ENCODE results near the gene CHAT.

The CHAT gene

DNA sequence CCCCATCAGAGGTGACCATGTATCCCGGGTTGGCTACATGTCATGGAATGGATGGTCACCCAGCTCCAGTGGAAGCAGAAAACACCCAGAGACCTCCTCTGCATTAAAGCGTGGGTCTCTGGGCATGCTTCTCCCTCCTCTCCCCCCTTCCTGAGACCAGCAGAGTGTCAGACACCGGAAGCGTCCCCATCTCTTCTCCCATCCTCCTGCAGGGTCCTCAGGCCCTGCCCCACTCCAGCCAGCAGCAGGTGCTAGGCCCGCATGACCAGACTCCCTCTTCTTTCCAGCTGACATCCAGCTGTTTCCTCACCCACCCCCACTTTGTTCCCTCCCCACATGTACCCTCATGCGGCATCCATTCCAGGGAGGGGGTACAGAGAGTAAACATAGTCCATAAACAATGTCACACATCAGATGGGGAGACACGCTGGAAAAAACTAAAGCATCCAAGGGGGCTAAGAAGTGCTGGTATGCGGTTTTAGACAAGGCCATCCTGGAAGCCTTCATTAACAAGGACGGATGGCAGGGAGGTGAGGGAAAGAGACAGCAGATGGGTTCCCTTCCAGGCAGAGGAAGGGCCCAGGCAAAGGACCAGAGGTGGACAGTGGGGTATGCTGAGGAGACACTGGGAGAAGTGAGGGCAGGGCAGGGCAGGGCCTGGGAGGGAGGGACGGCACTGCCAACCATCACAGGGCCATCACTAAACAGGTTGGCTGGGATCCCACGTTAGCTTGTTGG, 16.2 kb upstream of the CHAT start:
- no peak for DNase-seq

DNA sequence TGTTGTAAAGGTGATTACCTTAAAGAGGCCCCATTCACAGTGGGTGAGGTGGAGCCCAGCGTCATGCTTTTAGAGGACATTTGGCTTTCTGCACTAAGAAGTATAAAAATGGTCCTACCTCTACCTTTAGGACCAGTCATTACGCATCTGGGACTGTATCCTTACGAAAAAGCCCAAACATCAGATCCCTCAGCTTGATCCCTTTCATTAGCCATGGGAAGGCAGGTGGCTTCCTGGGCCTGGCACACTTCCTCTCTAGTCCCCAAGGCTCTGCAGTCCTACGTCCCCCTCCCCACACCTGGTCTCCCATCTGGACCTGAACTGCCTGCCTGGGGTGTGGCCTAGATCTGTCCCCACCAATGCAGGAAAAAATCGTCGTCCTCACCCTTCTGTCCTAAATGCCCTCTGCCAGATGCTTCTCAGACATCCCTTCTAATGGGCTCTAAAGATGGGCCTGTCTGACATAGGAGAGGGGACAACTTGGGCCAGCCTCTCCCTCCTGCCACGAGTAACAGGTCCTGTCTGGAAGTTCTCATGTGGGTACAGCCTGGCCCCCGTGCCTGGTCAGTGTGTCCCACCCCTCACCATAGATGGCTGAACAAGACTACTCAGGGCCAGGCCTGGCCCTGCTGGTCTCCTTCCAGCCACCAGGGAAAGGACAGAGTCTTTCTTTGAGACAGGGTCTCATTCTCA, 15.5 kb upstream of the CHAT start:
- DNase-seq, result no peak

DNA sequence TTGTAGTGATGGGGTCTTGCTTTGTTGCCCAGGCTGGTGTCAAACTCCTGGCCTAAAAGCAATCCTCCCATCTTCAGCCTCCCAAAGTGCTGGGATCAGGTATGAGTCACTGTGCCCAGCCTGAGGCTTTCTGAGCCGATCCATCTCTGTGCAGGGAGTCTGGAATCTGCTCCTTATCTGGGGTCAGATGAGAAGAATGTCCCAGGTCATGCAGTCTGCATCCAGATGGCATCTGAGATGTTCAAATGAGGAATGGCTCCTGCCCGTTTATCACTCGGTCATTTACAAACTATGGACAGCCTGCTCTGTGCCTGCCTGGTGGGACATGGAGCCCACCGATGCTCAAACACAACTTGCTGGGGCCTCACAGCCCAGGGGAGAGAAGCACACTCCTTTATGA, 14.9 kb upstream of the CHAT start:
- no peak for DNase-seq

DNA sequence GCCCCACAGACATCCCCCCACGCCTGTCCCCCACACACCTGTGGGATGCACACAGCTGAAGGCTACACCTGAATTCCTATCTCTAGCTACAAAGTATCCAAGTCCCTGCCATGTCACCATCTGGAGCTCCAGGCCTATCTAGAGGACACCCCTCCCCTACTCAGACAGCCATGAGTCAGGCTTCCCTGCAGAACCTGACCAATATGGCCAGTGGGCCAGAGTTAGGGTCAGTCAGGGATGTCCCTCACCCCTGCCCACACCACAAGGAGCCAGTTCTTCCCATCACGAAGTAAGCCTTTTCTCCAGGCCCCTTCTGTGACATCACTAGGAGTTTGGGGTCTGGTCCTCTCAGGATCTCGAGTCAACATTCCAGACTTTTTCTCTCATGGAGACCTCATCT, 14.3 kb upstream of the CHAT start:
- DNase-seq, result no peak

DNA sequence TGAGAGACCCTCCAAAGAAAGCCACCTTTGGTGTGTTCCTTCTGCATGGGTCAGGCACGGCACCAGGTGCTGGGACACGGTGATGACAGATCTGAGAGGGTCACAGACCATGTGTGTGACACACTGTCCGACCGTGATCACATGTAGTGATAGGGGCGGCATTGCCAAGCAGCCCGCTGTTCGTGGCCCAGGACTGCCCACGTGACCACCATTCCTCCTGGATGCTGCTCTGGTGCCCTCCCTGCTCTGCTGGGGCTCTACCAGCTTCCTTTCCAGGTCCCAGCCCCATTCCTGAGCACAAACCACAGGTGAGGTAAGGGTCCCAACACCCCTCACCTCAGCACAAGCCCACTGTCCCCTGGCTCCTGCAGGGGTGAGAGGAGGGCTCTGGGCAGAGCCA, 13.8 kb upstream of the CHAT start:
- DNase-seq, result no peak

DNA sequence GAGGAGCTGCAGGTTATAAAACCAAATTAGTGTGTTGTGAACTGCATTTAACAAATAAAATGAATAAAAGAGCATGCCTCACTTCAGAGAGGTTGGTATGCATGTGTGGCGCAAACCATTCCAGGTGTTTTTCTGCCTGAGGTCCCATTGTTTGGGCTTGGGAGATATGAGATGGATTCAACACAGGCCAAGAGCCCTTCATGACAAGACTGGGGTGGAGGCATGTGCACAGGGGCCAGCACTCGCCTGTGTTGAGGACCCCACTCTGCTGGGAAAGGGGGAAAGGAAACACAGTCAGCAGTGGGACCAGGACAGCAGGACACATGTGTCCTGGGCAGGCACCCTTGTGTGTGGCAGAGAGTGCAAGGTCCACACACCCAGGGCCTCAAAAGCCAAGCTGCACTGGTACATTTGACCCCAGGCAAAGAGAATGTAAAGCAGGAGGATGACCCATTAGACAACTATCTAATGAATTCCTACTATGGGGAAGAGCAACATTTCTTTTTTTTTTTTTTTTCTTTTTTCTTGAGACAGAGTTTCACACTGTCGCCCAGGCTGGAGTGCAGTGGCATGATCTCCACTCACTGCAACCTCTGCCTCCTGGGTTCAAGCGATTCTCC, 12.9 kb upstream of the CHAT start:
- no peak for DNase-seq

DNA sequence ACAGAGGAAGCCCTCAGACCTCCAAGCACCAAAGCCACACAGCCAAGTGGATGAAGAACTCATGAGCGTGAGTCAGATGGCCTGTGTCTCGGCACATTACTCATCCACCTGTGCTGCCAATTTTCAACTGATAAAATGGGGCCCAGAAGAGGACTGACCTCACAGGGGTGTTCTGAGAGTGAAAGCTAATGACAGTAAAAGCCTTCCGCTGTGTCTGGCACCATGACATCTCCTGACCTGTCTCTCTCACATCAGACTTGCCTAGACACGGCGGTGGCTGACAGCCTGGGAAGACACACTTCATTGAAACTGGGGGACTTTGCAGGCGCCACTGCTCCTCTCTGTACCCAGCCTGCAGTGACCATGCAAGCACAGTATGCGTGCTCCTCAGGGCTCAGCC, 12.0 kb upstream of the CHAT start:
- DNase-seq, result no peak

DNA sequence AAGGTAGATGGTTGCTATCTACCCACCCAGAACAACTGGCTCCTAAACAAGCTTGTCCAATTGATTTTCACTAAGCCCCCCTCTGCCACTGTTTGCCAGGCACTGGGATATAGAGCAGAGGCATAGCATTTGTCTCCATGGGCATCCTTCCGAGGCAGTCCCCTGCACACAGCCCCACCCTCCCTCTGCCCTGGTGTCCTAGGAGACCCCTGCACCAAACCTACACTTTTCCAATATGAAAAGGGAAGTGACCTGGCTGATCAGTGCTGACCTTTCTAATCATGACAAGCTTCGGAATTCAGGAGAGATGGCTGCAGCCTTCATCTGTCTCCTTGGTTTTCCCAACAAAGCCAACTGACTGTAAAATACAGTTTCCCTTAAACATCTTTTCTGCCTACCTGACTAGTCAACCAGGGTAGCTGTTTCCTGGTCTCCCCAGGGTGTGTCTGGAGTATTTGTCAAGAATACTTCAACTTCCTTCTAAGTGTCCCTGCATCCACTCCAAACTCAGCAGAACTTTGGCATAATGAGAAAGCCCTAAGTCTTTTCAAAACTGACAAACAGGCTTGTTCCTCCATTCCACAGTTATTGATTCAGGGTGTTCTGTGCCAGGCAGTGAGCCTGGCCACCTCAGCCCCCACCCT, 11.3 kb upstream of the CHAT start:
- no peak for DNase-seq

DNA sequence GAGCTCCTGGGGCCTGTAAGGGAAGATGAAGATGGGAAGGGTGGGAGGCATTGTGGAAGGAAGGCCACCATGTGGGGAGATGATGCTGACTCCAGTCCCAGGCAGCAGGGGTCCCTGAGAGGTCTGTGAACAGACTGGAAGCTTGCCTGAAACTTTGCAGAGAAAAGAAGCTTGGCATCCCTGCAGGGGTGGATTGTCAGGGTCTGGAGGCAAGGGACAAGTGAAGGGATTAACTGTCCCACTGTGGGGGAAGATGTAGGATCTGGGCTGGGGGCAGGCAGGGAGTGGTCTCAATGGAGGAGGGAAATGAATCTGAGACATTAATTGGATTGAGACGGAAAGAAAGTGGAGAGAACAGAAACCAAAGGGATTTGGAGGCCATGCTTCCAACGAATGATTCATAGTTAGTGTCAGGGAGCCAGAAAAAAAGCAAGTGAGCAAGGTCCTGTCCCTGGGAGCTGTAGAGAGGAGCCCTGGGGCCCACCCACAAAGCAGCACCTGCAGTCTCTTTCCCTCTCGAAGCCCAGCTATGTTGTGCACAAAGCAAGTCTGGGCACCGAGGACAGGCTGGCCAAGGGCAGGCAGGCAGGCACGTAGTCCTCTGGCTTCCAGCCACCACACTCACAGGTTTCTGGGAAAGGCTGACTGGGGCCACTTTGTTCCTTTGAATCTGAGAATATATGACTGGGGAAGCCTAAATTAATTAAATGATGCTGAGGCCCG, 8.5 kb upstream of the CHAT start:
- no peak for DNase-seq

DNA sequence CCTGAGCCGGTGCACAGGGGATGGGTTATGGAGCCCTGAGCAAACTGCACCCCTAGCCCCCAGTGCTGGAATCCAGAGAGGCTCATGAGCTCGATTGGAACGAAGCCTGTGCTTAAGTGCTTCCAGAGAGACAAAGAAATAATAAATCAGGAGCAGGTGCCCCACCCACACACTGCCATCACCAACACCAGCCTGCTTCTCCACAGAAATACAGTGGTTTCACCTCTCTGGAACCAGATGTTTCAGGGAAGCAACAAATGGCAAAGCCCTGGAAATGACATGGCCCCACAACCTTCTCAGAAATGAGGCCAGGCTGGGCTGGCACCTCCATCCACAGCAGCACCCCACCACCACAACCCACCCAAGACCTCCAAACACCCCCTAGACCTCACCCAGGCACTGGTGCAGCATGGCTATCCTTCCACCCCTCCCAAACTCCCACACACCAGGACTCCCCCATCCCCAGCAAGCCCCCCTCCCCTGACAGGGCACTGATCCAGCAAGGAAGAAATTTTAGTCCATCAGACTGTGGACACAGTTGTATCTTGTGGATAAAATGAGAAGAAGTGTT, 7.8 kb upstream of the CHAT start:
- no peak for DNase-seq

DNA sequence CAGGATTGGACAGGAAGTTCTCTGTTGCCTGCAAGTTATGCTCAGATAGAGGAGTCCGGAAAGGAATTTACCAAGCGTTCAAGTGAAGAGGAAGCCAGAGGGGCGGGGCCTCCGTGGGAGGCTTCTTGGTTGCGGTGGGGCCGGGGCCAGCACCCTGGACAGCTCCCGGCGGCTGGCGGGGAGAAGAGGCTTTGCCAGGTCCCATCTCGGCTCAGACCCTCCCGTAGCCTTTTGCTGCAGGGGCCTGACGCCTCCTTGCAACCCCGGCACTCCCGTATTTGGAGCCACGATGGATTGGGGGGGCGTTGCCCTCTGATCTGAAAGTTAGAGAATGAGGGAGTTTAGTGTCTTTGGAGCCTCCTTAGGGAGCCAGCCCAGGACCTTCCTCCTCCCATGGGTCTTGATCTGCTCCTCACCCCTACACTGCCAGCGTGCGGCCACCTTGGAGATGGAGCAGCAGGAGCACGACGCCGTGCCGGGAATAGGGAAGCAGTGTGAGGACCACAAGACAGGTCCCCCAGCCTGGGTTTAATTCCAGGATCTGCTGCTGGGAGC, 6.8 kb upstream of the CHAT start:
- DNase-seq, result no peak

DNA sequence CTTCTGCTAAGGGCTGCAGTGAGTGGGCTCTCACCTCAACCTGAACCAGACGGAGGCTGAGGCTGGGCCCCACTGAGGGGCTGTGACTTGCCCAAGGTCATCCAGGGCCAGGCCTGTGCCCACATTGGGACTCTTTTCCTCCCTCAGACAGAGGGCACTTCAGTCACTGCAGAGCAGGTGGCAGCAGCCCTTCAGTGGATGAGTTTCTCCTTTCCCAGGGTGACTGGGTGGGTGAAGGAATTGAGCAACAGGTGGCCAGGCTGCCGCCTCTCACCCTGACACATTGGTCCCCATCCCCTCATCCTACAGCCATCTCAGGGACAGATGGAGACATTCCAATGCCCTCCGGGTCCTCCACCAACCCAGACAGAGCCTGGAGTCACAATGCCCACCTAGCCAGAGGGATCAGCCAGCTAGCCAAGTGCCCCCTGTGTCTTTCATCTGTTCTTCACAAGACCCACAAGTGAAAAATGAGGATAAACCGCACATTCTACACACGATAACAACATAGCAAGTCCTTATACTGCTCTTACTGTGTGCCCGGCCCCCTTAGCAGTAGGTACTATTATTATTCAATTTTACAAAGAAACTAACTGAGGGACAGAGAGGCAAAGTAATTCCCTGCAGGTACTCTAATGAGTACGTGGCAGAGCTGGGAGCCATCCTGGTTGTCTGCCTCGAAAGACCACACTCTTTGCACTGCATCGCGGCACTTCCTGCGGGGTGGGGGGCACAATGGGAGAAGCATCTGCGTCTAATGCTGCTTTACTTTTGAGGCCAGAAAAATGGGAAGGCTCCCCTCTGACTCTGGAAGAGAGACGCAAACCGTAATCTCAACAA, 5.5 kb upstream of the CHAT start:
- DNase-seq, result no peak

DNA sequence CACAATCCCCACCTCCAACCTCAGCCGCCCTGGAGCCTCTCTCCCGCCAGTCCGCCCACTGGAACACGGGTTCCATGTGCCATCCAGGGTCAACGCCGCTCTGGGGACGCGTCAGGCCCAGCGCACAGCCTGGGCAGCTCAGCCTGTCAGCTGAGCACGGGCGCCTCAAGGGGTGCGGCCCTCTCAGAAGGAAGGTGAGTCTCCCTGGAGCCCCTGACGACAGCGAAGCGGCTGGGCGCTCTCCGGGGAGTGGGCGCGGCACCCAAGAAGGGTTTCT, 4.9 kb upstream of the CHAT start:
- peak in 1 of 2 experiments; percentile 62 for DNase-seq

DNA sequence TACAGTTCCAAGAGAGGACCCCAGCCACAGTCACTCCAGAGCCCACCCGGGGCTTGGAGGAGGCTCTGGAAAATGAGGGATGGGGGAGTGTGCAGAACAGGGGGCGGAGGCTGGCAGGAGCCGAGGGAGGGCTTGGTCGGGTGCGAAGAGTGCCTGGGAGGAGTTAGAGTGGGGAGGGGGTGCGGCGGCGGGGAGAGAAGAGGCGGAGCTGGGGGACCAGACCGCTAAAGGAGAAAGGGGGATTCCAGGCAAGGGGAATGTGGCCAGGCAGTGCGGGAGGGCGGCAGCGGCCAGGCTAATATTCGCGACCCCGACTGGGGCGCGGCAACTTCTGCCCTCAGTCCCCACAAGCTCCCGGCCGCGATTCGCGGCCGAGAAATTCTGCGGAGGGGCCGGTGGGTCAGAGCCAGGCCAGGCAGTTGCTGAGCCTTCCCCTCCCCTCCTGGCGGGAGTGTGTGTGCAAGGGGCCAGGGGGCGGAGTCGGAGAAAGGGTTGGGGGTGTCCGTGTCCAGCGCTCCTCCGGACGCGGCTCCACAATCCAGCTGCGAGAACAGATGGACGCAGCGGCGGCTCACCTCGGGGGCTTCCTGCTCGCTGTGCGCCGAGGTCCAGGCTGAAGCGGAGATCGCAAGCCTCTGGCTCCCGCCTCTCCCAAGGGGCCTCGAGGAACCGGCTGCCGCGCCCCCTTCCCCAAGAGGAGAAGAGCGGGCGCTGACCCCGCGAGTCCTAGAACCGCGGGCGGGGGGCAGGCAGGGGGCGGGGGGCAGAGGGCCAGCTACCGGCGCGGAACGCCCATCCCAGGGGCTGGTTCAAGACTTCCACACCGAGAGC, 4.3 kb upstream of the CHAT start:
- peak; percentile 17 to 75 for DNase-seq

DNA sequence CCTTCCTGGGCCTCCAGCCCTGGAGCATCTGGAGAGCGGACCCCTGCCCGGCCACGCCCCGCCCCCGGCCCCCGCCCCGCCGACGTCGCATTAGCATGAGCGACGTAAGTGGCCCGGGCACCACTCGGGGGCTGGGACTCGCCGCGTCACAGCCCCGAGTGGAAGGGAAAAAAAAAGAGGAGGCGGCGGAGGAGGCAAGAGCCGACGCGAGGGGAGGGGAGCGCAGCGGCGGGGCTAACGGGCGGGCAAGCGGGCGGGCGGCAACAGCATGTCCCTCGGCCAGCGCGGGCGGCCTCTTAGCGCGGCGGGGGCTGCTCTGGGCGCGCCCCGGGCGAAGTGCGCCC, 3.8 kb upstream of the CHAT start, which contains the start of gene SLC18A3:
Gene SLC18A3, plus strand, starts transcription at position 197 of the 344 bp plus-strand sequence. CDS start 431 bp downstream, outside the sequence.
- DNase-seq, result peak; percentile 11 to 75

DNA sequence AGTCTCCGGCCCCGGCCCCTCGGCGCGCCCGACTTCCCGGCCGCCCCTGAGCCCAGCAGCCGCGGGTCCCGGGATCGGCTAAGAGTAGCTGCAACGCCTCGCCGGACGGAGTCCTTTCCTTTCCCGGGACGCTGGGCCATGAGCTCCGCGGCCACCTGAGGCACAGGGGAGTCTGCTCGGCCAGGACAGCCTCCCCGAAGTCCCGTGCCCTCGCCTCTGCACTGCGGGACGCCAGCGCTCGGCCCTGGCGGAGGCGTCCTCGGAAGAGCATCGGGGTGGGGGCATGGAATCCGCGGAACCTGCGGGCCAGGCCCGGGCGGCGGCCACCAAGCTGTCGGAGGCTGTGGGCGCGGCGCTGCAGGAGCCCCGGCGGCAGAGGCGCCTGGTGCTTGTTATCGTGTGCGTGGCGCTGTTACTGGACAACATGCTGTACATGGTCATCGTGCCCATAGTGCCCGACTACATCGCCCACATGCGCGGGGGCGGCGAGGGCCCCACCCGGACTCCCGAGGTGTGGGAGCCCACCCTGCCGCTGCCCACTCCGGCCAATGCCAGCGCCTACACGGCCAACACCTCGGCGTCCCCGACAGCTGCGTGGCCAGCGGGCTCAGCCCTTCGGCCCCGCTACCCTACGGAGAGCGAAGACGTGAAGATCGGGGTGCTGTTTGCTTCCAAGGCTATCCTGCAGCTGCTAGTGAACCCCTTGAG, 3.2 kb upstream of the CHAT start:
- peak in 1 of 2 experiments; percentile 64 for DNase-seq

DNA sequence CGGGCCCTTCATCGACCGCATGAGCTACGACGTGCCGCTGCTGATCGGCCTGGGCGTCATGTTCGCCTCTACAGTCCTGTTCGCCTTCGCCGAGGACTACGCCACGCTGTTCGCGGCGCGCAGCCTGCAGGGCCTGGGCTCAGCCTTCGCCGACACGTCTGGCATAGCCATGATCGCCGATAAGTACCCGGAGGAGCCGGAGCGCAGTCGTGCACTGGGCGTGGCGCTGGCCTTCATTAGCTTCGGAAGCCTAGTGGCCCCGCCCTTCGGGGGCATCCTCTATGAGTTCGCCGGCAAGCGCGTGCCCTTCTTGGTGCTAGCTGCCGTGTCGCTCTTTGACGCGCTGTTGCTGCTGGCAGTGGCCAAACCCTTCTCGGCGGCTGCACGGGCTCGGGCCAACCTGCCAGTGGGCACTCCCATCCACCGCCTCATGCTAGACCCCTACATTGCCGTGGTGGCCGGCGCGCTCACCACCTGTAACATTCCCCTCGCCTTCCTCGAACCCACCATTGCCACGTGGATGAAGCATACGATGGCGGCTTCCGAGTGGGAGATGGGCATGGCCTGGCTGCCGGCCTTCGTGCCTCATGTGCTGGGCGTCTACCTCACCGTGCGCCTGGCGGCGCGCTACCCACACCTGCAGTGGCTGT, 2.5 kb upstream of the CHAT start:
- DNase-seq, result peak in 1 of 2 experiments; percentile 81

DNA sequence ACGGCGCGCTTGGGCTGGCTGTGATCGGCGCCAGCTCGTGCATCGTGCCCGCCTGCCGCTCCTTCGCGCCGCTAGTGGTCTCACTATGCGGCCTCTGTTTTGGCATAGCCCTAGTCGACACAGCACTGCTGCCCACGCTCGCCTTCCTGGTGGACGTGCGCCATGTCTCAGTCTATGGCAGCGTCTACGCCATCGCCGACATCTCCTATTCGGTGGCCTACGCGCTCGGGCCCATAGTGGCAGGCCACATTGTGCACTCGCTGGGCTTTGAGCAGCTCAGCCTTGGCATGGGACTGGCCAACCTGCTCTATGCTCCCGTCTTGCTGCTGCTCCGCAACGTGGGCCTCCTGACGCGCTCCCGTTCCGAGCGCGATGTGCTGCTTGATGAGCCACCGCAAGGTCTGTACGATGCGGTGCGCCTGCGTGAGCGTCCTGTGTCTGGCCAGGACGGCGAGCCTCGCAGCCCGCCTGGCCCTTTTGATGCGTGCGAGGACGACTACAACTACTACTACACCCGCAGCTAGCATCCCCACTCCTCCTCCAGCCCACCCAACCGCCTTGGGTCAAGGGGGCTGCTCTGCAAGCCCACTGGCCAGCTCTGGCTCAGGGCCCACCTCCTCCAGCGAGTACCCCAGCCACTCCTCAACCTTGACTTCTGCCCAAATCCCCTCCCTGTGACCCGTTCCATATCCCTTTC, 1.9 kb upstream of the CHAT start:
- peak in 1 of 2 experiments; percentile 8 for DNase-seq
